ENCODE measurements around the gene NBPF6. TPM values are rescaled to one million over a fixed set of nuclear protein-coding genes. Genes with fewer than 3 reads are reported as not detected.
"Not testable (repeated sequence)": the region's sequence is repeated elsewhere in the genome, so short reads cannot be mapped to it uniquely, and the experiment has no call there.

NBPF6 gene
- not detected for total RNA-seq

GRCh38 chr1:108450043-108450442 is at the start of gene NBPF6:
NBPF6 (plus strand) TSS chr1:108450343; CDS start chr1:108450602, 259 bp downstream.
- not testable (repeated sequence) for H3K4me3 ChIP-seq; H3K27ac ChIP-seq; H3K9me3 ChIP-seq; H3K4me1 ChIP-seq; H3K27me3 ChIP-seq; H3K36me3 ChIP-seq; DNase-seq (ENCODE audit: low spot score)

GRCh38 chr1:108411098-108411833 is 38.9 kb upstream of the NBPF6 start:
- not testable (repeated sequence) for DNase-seq (ENCODE audit: low spot score); H3K4me3 ChIP-seq; H3K27me3 ChIP-seq; H3K9me3 ChIP-seq; H3K4me1 ChIP-seq; H3K27ac ChIP-seq; H3K36me3 ChIP-seq

- H3K27me3 ChIP-seq; H3K4me1 ChIP-seq; H3K36me3 ChIP-seq; DNase-seq (ENCODE audit: low spot score); H3K9me3 ChIP-seq; H3K4me3 ChIP-seq; H3K27ac ChIP-seq: not testable (repeated sequence)
These were observed 30.0 kb upstream of the NBPF6 start for GRCh38 chr1:108420129-108420528.

GRCh38 chr1:108421061-108421916 is 28.9 kb upstream of the NBPF6 start:
- H3K4me3 ChIP-seq; H3K27ac ChIP-seq; H3K4me1 ChIP-seq; DNase-seq (ENCODE audit: low spot score); H3K36me3 ChIP-seq; H3K9me3 ChIP-seq; H3K27me3 ChIP-seq: not testable (repeated sequence)

- H3K4me1 ChIP-seq; DNase-seq (ENCODE audit: low spot score); H3K36me3 ChIP-seq; H3K27ac ChIP-seq; H3K9me3 ChIP-seq; H3K27me3 ChIP-seq; H3K4me3 ChIP-seq: not testable (repeated sequence)
These were observed 23.3 kb upstream of the NBPF6 start for GRCh38 chr1:108426877-108427276.

GRCh38 chr1:108432002-108432401 is 18.1 kb upstream of the NBPF6 start:
- H3K9me3 ChIP-seq; DNase-seq (ENCODE audit: low spot score); H3K27me3 ChIP-seq; H3K27ac ChIP-seq; H3K36me3 ChIP-seq; H3K4me1 ChIP-seq; H3K4me3 ChIP-seq: not testable (repeated sequence)

- H3K36me3 ChIP-seq; DNase-seq (ENCODE audit: low spot score); H3K4me1 ChIP-seq; H3K9me3 ChIP-seq; H3K4me3 ChIP-seq; H3K27me3 ChIP-seq; H3K27ac ChIP-seq: not testable (repeated sequence)
These were observed 16.7 kb upstream of the NBPF6 start for GRCh38 chr1:108433404-108433803.

GRCh38 chr1:108438536-108438935 is 11.6 kb upstream of the NBPF6 start:
- not testable (repeated sequence) for H3K36me3 ChIP-seq; DNase-seq (ENCODE audit: low spot score); H3K9me3 ChIP-seq; H3K27me3 ChIP-seq; H3K4me3 ChIP-seq; H3K27ac ChIP-seq; H3K4me1 ChIP-seq

GRCh38 chr1:108454521-108454920 is 4.4 kb downstream of the NBPF6 start:
- not testable (repeated sequence) for H3K4me1 ChIP-seq; H3K27ac ChIP-seq; DNase-seq (ENCODE audit: low spot score); H3K9me3 ChIP-seq; H3K27me3 ChIP-seq; H3K4me3 ChIP-seq; H3K36me3 ChIP-seq

GRCh38 chr1:108458661-108459060 is 8.5 kb downstream of the NBPF6 start:
- not testable (repeated sequence) for H3K4me3 ChIP-seq; H3K36me3 ChIP-seq; H3K9me3 ChIP-seq; H3K4me1 ChIP-seq; H3K27me3 ChIP-seq; H3K27ac ChIP-seq; DNase-seq (ENCODE audit: low spot score)

GRCh38 chr1:108461758-108462157 is 11.6 kb downstream of the NBPF6 start:
- H3K27ac ChIP-seq; H3K4me3 ChIP-seq; H3K36me3 ChIP-seq; H3K9me3 ChIP-seq; DNase-seq (ENCODE audit: low spot score); H3K4me1 ChIP-seq; H3K27me3 ChIP-seq: not testable (repeated sequence)

- H3K27me3 ChIP-seq; H3K9me3 ChIP-seq; H3K4me1 ChIP-seq; H3K4me3 ChIP-seq; DNase-seq (ENCODE audit: low spot score); H3K36me3 ChIP-seq; H3K27ac ChIP-seq: not testable (repeated sequence)
These were observed 13.8 kb downstream of the NBPF6 start for GRCh38 chr1:108463962-108464361.

- H3K27me3 ChIP-seq; H3K4me1 ChIP-seq; H3K36me3 ChIP-seq; H3K4me3 ChIP-seq; H3K27ac ChIP-seq; H3K9me3 ChIP-seq; DNase-seq (ENCODE audit: low spot score): not testable (repeated sequence)
These were observed 16.0 kb downstream of the NBPF6 start for GRCh38 chr1:108466166-108466565.

- not testable (repeated sequence) for H3K27ac ChIP-seq; H3K9me3 ChIP-seq; H3K4me1 ChIP-seq; DNase-seq (ENCODE audit: low spot score); H3K4me3 ChIP-seq; H3K36me3 ChIP-seq; H3K27me3 ChIP-seq
These were observed 17.0 kb downstream of the NBPF6 start for GRCh38 chr1:108467155-108467554.

- not testable (repeated sequence) for H3K9me3 ChIP-seq; H3K27ac ChIP-seq; H3K27me3 ChIP-seq; DNase-seq (ENCODE audit: low spot score); H3K36me3 ChIP-seq; H3K4me3 ChIP-seq; H3K4me1 ChIP-seq
These were observed 20.6 kb downstream of the NBPF6 start for GRCh38 chr1:108470750-108471149.
